H1 (cell line): ENCODE results near the gene GTPBP1. TPM values are rescaled to one million over a fixed set of nuclear protein-coding genes. Genes with fewer than 3 reads are reported as not detected.
A peak's percentile ranks its signal among the peaks of the same experiment; 100 is the strongest.

ENCODE experiments used
- SIN3A ChIP-seq, 2 experiments: IDR thresholded peaks in 1 of 2; conservative IDR thresholded peaks in 1 of 2; 2 replicates each; pipeline ENCODE4 v1.6.1; 2011 to 2012; ENCODE audit warnings: low read length in 2 of 2, improper control_type of control experiment in 1 of 2, low read depth in 1 of 2, mild to moderate bottlenecking in 1 of 2
- TCF12 ChIP-seq: IDR thresholded peaks from 2 replicates; pipeline ENCODE4 v1.6.1; 2011; ENCODE audit warnings: low read depth, mild to moderate bottlenecking, low read length
- polyA plus RNA-seq, 7 experiments: library from polyadenylated mRNA; depleted of rRNA in 3 of 7; stranded (reverse) in 5 of 7; unstranded in 2 of 7; fragments of >200 nt in 5 of 7; fragments of 200-250 nt in 2 of 7; gene quantifications; 1 replicate in 5 of 7; 2 replicates in 1 of 7; 4 replicates in 1 of 7; pipeline versions ENCODE4 v1.2.1 to v1.2.3, GENCODE V29; 2011 to 2013; ENCODE audit warnings: missing spikeins in 2 of 7, mixed read lengths in 2 of 7
- total RNA-seq: library from RNA; stranded (reverse); fragmentation: NEBNext Ultra II Directional; extraction: Animal tissue kit (Norgen Biotek cat#: 25700); gene quantifications from 2 replicates; pipeline ENCODE4 v1.2.1, GENCODE V29; 2021

GTPBP1 gene
- total and polyA plus RNA-seq, 2 of the 8 experiments (the other 6 are each of a cell fraction or from before 2014, with no cell fraction given) = 53.1 to 91.8 TPM

DNA sequence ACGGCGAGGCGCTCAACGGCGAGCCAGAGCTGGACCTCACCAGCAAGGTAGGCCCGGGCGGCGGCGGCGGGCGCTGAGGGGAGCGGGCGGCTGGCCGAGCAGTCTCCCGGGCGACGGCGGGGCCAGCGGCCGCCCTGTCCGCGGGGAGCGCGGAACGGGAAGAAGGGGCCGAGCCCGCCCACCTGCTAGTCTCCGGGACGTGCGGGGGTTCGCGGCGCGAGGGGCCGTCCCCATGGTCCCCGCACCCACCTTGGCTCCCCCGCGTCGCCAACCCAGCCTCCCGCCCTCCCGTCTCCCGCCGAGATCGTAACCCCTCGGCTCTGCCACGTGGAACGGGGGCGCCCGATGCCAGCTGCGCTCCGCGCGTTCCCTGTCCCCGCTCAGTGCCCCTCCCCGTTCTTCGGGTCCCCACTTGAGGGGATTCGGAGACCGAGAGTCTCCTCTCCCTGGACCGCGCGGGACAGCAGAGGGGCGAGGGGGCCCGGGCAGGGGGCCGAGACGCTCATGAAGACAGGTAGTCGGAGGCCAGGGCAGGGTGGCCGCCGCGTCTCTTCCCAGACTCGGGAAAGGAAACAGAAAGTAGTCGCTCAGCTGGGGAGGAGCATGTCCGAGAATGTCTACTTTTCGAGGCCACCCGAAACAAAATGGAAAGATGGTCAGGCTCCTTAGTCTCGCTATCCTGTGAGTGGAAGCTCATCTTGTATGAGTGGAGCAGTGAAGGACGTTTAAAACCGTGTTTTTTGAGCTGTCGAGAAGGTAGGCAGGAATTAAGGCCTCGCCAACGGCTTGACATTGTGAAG lies 557 bp downstream of the GTPBP1 start (continued):
- TF ChIP-seq SIN3A (conservative IDR thresholded peaks at IDR 0.05 in 1 of 2, IDR thresholded peaks at IDR 0.05 in 1 of 2; ENCODE audit: low read depth in 1 of 2, low read length in 2 of 2) (peak in 1 of 2 experiments; percentile 71; a peak in 1 of 4 replicates), TCF12 (no peak)
